HK-2 (cell line): ENCODE measurements around the gene ERICH4.
"Not testable (repeated sequence)": the region's sequence is repeated elsewhere in the genome, so short reads cannot be mapped to it uniquely, and the experiment has no call there.

Experiments
- DNase-seq: peaks from one replicate; pipeline ENCODE4 v3.0.0-alpha.2; 2018; ENCODE audit not compliant: unreplicated experiment

Gene ERICH4

GRCh38 chr19:41442473-41443355 is at the start of gene ERICH4:
ERICH4 (plus strand) TSS chr19:41443156; CDS start chr19:41443170, 14 bp downstream.
- no peak for DNase-seq

GRCh38 chr19:41395355-41395754 is 47.6 kb upstream of the ERICH4 start:
- DNase-seq: no peak

- DNase-seq: peak; percentile 98
Observed at GRCh38 chr19:41397086-41398049, 45.6 kb upstream of the ERICH4 start, which contains the start of the genes BCKDHA and EXOSC5. BCKDHA (plus strand) TSS chr19:41397818; CDS start chr19:41397828, 10 bp downstream. EXOSC5 (minus strand) TSS chr19:41397359; CDS start chr19:41397328, 31 bp downstream.

- DNase-seq: no peak
Observed at GRCh38 chr19:41398050-41398418, 44.9 kb upstream of the ERICH4 start.

- no peak for DNase-seq
Observed at GRCh38 chr19:41398598-41398997, 44.4 kb upstream of the ERICH4 start.

GRCh38 chr19:41399091-41399490 is 43.9 kb upstream of the ERICH4 start:
- no peak for DNase-seq

- DNase-seq: no peak
Observed at GRCh38 chr19:41399525-41399924, 43.4 kb upstream of the ERICH4 start.

GRCh38 chr19:41401483-41401882 is 41.5 kb upstream of the ERICH4 start:
- no peak for DNase-seq

GRCh38 chr19:41402010-41402409 is 40.9 kb upstream of the ERICH4 start:
- DNase-seq: no peak

- no peak for DNase-seq
Observed at GRCh38 chr19:41403181-41403970, 39.6 kb upstream of the ERICH4 start.

GRCh38 chr19:41405776-41406175 is 37.2 kb upstream of the ERICH4 start:
- DNase-seq: no peak

- DNase-seq: peak; percentile 45
Observed at GRCh38 chr19:41407271-41407670, 35.7 kb upstream of the ERICH4 start.

- DNase-seq: no peak
Observed at GRCh38 chr19:41408256-41408655, 34.7 kb upstream of the ERICH4 start.

GRCh38 chr19:41408846-41409245 is 34.1 kb upstream of the ERICH4 start:
- DNase-seq: not testable (repeated sequence)

GRCh38 chr19:41409288-41409687 is 33.7 kb upstream of the ERICH4 start:
- peak; percentile 65 for DNase-seq

- DNase-seq: no peak
Observed at GRCh38 chr19:41410336-41411054, 32.5 kb upstream of the ERICH4 start.

- no peak for DNase-seq
Observed at GRCh38 chr19:41411100-41411967, 31.6 kb upstream of the ERICH4 start.

- no peak for DNase-seq
Observed at GRCh38 chr19:41411968-41412265, 31.0 kb upstream of the ERICH4 start.

GRCh38 chr19:41412953-41413352 is 30.0 kb upstream of the ERICH4 start:
- no peak for DNase-seq

- DNase-seq: no peak
Observed at GRCh38 chr19:41413947-41414346, 29.0 kb upstream of the ERICH4 start.
